Measurements from ENCODE around the gene HOXD10.

DNA sequence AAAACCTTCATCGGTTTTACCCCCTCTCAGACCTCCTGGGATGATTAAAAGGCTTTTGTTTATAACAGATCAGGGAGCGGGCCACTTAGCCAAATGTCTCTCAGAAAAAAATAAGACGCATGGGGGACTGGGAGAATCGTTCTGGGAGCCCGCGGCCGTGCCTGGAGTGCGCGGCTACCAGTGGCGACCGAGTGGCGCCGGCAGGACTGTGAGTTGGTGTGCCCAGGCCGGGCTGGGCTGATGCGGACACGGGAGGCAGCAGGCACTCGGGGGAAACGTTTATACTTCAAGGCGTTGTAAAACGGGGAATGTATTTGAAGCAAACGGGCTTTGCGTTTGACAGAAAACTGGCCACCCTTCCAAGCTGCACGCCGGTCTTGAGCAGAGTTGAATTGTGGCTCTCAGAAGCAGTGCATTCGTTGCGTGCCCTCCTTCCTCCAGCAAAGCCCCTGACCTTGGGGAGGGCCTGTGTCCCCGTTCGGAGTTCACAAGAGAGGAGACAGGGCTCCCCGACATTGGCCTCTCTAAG, 4.7 kb upstream of the HOXD10 start:
- TF ChIP-seq, protein P1, sequence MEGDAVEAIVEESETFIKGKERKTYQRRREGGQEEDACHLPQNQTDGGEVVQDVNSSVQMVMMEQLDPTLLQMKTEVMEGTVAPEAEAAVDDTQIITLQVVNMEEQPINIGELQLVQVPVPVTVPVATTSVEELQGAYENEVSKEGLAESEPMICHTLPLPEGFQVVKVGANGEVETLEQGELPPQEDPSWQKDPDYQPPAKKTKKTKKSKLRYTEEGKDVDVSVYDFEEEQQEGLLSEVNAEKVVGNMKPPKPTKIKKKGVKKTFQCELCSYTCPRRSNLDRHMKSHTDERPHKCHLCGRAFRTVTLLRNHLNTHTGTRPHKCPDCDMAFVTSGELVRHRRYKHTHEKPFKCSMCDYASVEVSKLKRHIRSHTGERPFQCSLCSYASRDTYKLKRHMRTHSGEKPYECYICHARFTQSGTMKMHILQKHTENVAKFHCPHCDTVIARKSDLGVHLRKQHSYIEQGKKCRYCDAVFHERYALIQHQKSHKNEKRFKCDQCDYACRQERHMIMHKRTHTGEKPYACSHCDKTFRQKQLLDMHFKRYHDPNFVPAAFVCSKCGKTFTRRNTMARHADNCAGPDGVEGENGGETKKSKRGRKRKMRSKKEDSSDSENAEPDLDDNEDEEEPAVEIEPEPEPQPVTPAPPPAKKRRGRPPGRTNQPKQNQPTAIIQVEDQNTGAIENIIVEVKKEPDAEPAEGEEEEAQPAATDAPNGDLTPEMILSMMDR (conservative IDR thresholded peaks at IDR 0.05) = no peak
- no peak for TF ChIP-seq ZFX (IDR thresholded peaks at IDR 0.05)
